ENCODE data around the gene MOSPD3. TPM values are rescaled to one million over a fixed set of nuclear protein-coding genes. Genes with fewer than 3 reads are reported as not detected.

The MOSPD3 gene
- total and polyA plus RNA-seq, 2 experiments from 2014 or later, result 30.1 to 83.3 TPM

GRCh38 chr7:100640517-100641440, 28.4 kb downstream of the MOSPD3 start:
- Histone ChIP-seq H3K27me3 (no peaks in the 10 kb centered on the region), H3K4me3 (no peak overlapping the region), H3K36me3 (no peaks in the 10 kb centered on the region), H3K27ac (no peak overlapping the region), H3K9me3 (ENCODE audit: low read depth) (no peaks in the 10 kb centered on the region), H3K4me1 (ENCODE audit: low read depth) (peaks cover 6% of the 10 kb centered on the region)
- DNase-seq (ENCODE audit: low read depth in 1 of 2, low spot score in 1 of 2), result no peak
- TF ChIP-seq CTCF (IDR thresholded peaks at IDR 0.05; ENCODE audit: low read depth, low read length), result no peak

- no peak for DNase-seq (ENCODE audit: low read depth in 1 of 2, low spot score in 1 of 2)
- no peak for TF ChIP-seq CTCF (IDR thresholded peaks at IDR 0.05; ENCODE audit: low read depth, low read length)
- Histone ChIP-seq H3K4me1 (ENCODE audit: low read depth) (peaks cover 6% of the 10 kb centered on the region), H3K9me3 (ENCODE audit: low read depth) (no peaks in the 10 kb centered on the region), H3K4me3 (no peak within 1 kb of the TSS), H3K27me3 (no peaks in the 10 kb centered on the region), H3K27ac (no peak within 1 kb of the TSS), H3K36me3 (no peaks in the 10 kb centered on the region)
Measured at GRCh38 chr7:100641463-100641859, 29.1 kb downstream of the MOSPD3 start, which contains the start of gene TFR2. Gene TFR2 (minus strand): TSS chr7:100641552. CDS start chr7:100641509, 43 bp downstream.

GRCh38 chr7:100641860-100642533, 29.7 kb downstream of the MOSPD3 start:
- H3K4me1 ChIP-seq (ENCODE audit: low read depth), result peaks cover 6% of the 10 kb centered on the region
- H3K27ac ChIP-seq, result no peak overlapping the region
- no peaks in the 10 kb centered on the region for H3K9me3 ChIP-seq (ENCODE audit: low read depth)
- no peaks in the 10 kb centered on the region for H3K27me3 ChIP-seq
- no peak overlapping the region for H3K4me3 ChIP-seq
- DNase-seq (ENCODE audit: low read depth in 1 of 2, low spot score in 1 of 2), result no peak
- TF ChIP-seq CTCF (IDR thresholded peaks at IDR 0.05; ENCODE audit: low read depth, low read length), result no peak
- H3K36me3 ChIP-seq, result no peaks in the 10 kb centered on the region

- H3K9me3 ChIP-seq (ENCODE audit: low read depth), result no peaks in the 10 kb centered on the region
- H3K27me3 ChIP-seq, result no peaks in the 10 kb centered on the region
- peaks cover 6% of the 10 kb centered on the region for H3K4me1 ChIP-seq (ENCODE audit: low read depth)
- no peaks in the 10 kb centered on the region for H3K36me3 ChIP-seq
- no peak overlapping the region for H3K27ac ChIP-seq
- DNase-seq (ENCODE audit: low read depth in 1 of 2, low spot score in 1 of 2), result no peak
- no peak overlapping the region for H3K4me3 ChIP-seq
- no peak for TF ChIP-seq CTCF (IDR thresholded peaks at IDR 0.05; ENCODE audit: low read depth, low read length)
Measured at GRCh38 chr7:100642534-100642907, 30.2 kb downstream of the MOSPD3 start.

GRCh38 chr7:100649826-100650565, 37.7 kb downstream of the MOSPD3 start:
- no peaks in the 10 kb centered on the region for H3K9me3 ChIP-seq (ENCODE audit: low read depth)
- TF ChIP-seq CTCF (IDR thresholded peaks at IDR 0.05; ENCODE audit: low read depth, low read length), result no peak

More at GRCh38 chr7:100649826-100650565, 37.7 kb downstream of the MOSPD3 start:
- Histone ChIP-seq H3K4me3 (no peak overlapping the region), H3K36me3 (no peaks in the 10 kb centered on the region), H3K27me3 (peaks cover 15% of the 10 kb centered on the region), H3K4me1 (ENCODE audit: low read depth) (no peaks in the 10 kb centered on the region), H3K27ac (no peak overlapping the region)
- DNase-seq (ENCODE audit: low read depth in 1 of 2, low spot score in 1 of 2), result peak in 1 of 2 donors; percentile 18
